HCEC 1CT (cell line): ENCODE data around the gene ZNF620.
"Not testable (repeated sequence)": the region's sequence is repeated elsewhere in the genome, so short reads cannot be mapped to it uniquely, and the experiment has no call there.

ENCODE experiments used
- DNase-seq: peaks from one replicate; pipeline ENCODE4 v3.0.0-alpha.2; 2017

ZNF620 gene

DNA sequence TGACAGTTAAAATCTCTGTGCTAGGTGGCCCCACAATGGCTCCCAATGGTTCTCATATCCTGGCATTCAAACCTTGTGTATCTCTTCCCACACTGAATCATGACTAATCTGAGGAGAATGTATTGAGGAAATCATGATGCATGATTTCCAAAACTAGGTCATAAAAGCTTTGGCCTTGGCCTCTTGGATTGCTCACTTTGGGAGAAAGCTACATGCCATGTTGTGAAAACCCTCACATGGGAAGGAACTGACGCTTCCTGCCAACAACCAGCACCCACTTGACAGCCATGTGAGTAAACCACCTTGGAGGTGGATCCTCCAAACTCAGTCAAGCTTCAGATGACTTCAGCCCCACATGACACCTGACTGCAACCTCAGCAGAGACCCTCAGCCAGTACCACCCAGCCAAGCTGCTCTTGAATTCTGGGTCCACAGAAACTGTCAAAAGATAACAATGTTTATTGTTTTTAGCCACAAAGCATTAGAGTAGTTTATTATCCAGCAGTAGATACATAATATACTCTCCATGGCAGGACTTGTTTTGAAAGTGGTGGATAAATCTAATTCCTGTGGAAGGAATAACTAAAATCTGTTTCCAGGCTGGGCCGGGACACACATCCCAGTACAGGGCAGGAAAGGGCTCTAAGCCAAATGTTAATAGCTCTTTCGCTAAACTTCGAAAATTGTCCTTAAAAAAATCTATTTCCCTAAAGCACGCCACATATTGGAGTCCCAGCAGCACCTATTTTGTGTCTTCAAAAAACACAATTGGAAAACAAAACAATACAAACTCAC, 1.0 kb upstream of the ZNF620 start:
- DNase-seq = peak; percentile 98

DNA sequence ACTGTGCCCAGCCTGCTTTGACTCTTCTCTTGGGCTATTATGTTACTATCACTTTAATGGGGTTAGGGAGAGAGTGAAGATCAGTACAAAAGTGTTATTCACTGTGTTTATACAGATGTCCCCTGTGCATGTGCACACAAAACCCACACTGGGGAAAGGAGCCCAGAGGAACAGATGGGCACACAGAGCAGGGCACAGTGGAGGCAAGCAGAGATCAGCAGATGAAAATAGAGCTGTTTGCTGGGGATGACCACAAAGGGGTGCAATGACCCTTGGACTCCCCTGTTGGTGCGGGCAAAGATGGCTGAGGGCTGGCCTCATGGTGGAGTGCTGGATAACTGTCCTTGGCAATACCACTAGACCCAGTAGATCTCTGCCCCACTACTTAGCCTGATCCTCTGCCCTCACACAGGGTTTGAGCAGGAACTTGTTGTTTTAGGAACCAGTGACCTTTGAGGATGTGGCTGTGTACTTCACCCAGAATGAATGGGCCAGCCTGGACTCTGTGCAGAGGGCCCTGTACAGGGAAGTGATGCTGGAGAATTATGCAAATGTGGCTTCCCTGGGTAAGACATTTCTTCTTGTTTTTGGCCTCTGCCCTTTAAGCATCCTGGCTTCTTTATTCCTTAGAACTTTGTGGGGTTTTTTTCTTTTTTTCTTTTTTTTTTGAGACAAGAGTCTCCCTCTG, 5.3 kb downstream of the ZNF620 start:
- DNase-seq = no peak

DNA sequence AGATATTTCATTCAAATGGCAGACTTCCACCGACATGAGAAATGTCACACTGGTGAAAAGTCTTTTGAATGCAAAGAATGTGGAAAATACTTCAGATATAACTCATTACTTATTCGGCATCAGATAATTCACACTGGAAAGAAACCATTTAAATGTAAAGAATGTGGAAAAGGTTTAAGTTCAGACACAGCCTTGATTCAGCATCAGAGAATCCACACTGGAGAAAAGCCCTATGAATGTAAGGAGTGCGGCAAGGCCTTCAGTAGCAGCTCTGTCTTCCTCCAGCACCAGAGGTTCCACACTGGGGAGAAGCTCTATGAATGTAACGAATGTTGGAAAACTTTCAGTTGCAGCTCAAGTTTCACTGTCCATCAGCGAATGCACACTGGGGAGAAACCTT, 10.4 kb downstream of the ZNF620 start:
- peak; percentile 17 for DNase-seq

DNA sequence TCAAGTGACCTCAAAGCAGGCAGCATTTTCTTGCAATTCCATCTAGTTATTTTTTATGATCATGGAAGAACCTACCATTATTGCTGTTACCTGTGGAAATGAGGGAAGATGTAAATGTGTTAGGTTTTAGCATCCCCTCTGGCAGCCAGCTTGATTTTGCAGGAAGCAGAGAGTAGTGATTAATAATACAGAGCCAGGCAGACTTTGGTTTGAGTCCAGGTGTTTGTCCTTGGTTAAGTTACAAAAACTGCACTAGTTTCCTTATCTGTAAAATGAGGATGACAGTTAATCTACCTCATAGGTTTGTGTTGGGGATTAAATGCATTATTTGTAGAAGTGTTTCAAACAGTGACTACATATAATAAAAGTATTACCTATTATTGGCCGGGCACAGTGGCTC, 12.2 kb downstream of the ZNF620 start:
- DNase-seq = no peak

DNA sequence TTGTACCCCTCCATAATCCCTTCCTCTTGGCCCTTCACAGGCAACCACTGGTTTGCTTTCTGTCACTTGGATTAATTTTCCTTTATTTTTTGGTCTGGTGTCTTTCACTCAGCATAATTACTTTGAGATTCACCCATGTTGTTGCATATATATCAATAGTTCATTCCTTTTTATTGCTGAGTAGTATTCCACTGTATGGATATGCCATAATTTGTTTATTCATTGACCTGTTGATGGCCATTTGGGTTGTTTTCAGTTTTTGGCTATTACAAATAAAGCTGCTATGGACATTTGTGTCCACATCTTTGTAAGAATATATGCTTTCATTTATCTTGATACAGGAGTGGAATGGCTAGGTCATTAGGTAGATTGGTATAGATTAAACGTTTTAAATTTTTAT, 13.0 kb downstream of the ZNF620 start:
- no peak for DNase-seq

DNA sequence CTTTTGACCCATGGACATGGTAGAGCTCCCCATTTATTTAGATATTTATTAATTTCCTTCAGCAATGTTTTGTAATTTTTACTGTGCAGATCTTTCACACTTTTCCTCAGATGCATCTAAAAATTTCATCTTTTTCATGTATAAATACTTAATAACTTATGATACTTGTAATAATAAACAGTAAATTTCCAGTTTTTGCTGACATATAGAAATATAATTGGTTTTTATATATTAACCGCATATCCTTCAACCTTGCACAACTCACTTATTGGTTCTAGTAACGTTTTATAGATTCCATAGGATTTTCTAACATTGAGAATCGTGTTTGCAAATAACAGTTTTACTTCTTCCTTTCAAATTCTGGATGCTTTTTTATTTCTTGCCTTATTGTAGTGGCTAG, 15.4 kb downstream of the ZNF620 start:
- DNase-seq = no peak

DNA sequence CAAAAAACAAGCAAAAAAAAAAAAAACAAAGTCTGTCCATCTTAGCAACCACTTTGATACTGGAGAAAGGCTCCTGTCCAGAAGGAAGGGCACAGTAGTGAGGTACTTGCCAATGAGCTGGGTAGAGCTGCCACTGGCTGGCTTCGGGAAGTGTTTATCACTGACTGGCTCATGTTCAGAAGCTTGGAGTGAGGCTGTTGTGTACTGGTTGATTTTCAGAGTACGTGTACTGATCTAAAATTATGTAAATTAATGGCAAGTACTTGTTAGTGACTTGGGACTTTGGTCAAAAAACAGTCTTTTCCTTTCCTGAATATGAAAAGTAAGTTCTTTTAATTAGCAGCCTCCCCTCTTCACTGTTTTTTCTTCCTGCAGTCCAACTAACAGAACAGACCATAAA, 17.9 kb downstream of the ZNF620 start:
- DNase-seq = no peak

DNA sequence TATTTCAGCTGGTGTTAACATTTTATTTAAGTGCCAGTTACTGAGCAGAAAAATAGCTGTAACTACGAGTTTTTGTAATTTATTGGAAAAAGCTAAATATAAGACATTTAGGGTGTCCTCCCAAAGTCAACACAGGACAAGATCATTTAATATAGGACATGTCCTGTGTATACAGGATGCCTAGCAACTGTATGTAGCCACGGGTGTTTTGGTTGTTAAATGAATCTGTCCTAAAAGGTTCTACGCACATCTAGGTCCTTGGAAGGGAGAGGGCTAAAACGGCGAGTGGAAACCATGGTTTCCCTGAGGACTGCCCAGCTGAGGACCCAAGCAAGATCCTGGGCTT, 18.4 kb downstream of the ZNF620 start:
- no peak for DNase-seq

DNA sequence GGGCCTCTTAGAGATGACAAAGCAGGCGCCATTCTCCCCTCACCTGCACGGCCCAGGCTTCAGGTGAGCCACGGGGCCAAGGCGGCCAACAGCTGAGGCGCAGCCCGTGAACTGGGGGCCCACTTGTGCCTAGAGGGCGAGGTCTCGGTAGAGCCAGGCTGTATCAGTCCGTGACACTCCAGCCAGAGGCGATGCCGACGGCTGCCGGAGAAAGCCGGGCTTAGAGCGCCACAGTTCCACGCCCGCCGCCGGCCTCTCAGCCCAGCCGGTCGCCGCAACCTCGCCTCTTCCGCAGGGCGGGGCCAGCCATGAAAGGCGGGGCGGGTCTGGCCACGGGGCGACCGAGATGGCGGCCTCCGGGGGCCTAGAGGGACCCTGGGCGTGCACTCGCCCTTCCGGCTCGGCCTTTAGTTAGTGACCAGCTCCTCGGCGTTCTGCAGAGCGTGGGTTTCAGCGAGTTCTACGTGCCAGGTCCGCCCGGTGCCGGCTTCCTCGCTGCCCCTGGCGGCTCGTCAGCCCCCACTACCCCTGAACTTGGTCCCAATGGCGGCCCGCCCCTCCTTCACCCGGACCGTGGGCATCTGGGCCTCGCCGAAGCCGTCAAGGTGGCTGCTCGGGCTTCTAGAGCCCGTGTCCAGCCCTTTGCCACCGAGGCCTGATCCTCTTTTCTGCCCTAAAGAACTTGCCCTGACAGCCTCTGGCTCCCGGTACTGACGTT, 18.9 kb downstream of the ZNF620 start, which contains the start of gene ZNF621:
Gene ZNF621, plus strand, starts transcription at position 393 of the 718 bp plus-strand sequence. CDS start 881 bp downstream, outside the sequence.
- peak; percentile 82 for DNase-seq

DNA sequence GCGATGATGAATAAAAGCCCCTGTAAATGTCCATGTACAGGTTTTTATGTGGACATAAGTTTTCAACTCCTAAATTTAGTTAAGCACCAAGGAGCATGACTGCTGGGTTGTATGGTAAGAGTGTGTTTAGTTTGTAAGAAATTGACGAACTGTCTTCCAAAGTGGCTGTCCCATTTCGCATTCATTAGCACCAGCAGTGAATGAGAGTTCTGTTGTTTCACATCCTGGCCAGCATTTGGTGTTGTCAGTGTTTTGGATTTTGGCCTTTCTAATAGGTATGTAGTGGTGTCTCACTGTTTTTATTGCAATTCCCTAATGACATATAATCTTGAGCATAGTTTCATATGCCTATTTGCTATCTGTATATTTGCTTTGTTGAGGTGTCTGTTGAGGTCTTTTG, 22.6 kb downstream of the ZNF620 start:
- no peak for DNase-seq

DNA sequence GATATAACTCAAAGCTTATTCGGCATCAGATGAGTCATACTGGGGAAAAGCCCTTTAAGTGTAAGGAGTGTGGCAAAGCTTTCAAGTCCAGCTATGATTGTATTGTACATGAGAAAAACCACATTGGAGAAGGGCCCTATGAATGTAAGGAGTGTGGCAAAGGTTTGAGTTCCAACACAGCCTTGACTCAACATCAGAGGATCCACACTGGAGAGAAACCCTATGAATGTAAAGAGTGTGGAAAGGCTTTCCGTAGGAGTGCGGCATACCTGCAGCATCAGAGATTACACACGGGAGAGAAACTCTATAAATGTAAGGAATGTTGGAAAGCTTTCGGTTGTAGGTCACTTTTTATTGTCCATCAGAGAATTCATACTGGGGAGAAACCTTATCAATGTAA, 26.4 kb downstream of the ZNF620 start:
- no peak for DNase-seq

DNA sequence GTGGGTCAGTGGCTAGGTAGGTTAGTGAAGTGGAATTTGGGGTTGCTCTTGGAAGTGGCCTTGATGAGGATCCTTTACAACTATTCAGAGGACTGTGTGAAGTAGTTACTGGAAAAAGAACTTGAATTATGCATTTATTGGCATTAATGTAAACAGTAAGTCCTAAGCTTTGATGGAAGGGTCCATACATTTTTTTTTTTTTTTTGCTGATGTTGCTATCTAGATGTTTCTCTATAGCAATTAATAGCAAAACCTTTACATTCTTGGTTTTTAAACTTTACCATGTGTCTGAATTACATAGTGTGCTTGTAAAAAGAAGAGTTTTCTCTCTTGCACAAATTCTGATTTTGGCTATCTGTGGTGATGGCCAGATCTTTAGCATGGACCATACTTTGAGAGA, 28.4 kb downstream of the ZNF620 start:
- no peak for DNase-seq

DNA sequence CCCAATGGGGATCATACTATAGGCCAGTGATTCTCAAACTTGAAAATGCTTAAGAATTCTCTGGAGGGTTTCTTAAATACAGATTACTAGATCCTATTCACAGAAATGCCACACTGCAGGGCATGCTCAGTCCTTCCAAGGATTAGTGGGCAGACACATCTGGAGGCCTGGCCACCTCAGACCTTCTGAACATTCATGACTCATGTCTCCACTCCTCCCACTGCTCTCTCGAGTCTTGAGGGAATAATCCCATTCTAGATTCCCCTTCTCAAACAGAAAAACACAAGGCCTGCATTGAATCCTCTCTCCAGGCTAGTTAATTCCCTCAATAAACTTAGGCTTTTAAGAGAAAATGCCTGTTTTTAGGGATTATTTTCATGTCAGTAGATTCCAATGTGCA, 41.0 kb downstream of the ZNF620 start:
- DNase-seq = peak; percentile 74

DNA sequence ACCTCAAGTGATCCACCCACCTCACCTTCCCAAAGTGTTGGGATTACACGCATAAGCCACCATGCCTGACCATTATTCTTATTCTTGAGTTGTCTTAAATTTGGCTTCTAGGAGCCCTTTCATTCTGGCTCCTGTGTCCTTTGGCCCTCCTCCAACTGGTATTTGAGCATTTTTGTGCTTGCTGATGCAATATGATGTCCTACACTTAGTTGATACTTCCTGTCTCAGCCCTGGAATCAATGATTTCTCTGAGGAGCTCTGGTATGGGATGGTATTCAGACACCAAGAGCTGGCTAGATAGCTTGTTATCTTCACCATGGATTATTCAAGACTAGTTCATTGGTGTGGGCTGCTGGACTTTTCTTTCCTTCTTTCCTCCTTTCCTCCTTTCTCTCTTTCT, 44.3 kb downstream of the ZNF620 start:
- DNase-seq = no peak

DNA sequence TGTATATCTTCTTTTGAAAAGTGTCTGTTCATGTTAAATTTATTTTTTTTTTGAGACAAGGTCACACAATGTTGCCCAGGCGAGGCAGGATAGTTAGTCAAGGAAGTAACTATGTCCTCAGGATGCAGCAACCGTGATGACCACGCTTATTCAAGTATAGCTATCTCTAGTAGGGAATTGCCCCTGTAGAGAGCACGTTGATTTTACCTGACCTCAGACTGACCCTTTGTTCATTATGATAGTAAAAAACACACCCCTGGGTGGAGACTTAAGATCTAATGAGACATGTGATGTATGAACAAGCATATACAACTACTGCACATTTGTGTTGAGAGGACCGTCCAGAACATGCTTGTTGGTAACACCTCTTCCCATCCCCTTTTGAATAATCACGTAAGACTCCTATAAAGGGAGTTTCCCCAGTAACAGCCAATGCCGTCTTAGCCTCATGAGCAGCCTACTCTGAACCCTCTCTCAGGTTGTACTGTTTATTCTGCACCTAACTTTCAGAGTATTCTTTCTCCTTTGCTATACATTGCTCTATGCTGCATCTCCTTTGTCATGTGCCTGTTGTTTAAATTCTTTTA, 51.8 kb downstream of the ZNF620 start:
- DNase-seq = no peak

DNA sequence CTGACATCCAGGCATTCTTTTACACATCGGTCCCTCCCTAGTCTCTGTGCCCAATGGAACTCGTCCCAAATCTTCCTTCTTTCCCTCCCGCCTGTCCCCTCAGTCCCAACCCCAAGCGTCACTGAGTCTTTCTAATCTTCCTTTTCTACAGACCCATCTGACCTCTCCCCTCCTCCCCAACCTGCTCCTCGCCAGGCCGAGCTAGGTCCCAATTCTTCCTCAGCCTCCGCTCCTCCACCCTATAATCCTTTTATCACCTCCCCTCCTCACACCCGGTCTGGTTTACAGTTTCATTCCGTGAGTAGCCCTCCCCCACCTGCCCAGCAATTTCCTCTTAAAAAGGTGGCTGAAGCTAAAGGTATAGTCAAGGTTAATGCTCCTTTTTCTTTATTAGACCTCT, 56.6 kb downstream of the ZNF620 start:
- DNase-seq = not testable (repeated sequence)

DNA sequence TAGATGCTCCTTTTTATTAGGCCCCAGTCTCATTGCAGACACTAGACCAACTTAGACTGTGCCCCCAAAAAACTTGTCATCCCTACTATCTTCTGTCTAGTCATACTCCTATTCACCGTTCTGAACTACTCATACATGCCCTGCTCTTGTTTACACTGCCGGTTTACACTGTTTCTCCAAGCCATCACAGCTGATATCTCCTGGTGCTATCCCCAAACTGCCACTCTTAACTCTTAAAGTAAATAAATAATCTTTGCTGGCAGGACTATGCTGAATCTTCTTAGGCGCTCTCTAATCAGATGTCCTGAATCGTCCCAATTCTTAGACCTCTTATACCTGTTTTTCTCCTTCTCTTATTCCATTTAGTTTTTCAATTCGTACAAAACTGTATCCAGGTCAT, 59.8 kb downstream of the ZNF620 start:
- not testable (repeated sequence) for DNase-seq

DNA sequence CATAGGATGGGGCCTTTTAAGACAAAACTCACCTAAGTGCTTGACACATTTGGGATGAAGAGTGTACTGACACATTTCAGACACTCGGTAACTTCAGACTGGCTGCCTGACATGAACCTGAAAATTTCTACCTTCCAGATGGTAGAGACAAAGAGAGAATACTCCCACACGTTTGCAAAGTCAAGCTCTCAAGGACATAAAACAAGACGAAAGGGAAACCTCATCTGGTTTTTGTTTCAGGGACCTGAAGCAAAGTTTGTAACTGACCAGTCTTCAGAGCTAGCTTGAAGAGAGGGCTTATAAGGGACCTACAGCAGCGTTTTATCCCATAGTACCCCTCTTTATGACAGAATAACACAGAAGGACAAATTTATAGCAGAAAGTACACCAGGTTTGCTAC, 60.9 kb downstream of the ZNF620 start:
- no peak for DNase-seq
